Hematopoietic multipotent progenitor cell treated with erythropoietin and hydrocortisone succinate and interleukin-3 and kit ligand, for 6 days (in vitro differentiated cells): ENCODE measurements around the gene DNAJC13.
A peak's percentile ranks its signal among the peaks of the same experiment; 100 is the strongest.
"Not testable (repeated sequence)": the region's sequence is repeated elsewhere in the genome, so short reads cannot be mapped to it uniquely, and the experiment has no call there.

ENCODE experiments used
- DNase-seq: peaks from one replicate; pipeline ENCODE4 v3.0.0-alpha.2; 2015

Gene DNAJC13

GRCh38 chr3:132416807-132417694, at the start of gene DNAJC13:
Gene DNAJC13 (plus strand): TSS chr3:132417502. CDS start chr3:132434551, 17,049 bp downstream.
- DNase-seq = peak; percentile 98

GRCh38 chr3:132368515-132368914, 48.8 kb upstream of the DNAJC13 start:
- DNase-seq = no peak

GRCh38 chr3:132368962-132369361, 48.3 kb upstream of the DNAJC13 start:
- no peak for DNase-seq

DNA sequence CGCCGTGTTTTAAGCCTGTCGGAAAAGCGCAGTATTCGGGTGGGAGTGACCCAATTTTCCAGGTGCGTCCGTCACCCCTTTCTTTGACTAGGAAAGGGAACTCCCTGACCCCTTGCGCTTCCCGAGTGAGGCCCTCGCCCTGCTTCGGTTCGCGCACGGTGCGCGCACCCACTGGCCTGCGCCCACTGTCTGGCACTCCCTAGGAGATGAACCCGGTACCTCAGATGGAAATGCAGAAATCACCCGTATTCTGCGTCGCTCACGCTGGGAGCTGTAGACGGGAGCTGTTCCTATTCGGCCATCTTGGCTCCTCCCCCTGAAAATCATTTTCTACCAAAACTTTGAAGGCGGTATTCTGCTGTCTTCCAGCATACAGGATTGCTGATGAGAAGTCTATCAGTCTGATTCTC, 40.4 kb upstream of the DNAJC13 start:
- DNase-seq = not testable (repeated sequence)

DNA sequence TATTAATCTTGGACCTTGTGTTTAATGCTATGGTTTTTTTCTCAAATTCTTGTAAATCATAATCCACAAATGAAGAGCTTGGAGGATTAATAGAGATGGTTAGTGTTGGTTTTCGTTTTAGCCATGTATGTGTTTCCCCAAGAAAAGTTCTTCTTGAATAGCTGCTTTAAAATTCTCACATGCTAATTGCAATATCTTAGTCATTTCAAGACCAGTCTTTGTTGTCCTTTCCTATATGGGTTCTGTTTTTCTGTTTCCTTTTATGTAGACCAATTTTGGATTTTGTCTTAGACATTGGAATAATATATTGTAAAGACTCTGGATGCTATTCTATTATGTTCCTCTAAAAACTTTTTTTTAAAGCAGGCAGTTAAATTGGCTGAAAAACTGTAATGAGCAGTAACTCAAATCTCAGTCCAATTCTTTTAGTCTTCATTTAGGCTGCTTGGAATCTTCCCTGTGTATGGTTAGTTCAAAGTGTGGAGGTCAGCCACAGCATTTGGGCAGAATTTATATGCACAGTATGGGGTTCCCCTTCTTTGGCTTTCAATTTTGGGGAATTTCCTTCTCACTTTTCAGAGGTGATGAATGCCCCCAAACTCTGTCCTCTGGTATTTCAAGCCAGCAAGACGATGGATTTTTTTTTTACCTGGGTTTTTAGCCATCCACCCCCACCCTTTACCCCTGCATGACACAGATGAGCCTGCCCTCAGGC, 39.1 kb upstream of the DNAJC13 start:
- no peak for DNase-seq

DNA sequence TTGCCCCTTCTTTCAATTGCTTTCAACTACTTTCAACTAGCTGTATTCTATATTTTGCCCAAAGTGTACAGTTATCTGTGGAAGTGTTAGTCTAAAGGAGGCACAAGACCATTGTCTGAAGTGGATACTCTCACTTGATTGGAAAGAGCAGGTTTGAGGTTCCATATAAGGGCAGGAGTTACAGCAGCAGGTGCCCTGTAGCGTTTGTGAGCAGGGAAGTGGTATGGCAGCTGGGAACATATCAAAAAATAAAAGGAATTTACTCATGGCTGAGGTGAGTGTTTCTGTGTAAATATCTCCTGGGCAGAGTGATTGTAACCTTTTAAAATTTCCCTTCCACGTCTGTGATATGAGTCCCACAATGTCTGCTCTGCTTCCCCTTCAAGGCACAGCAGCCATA, 38.5 kb upstream of the DNAJC13 start:
- no peak for DNase-seq

DNA sequence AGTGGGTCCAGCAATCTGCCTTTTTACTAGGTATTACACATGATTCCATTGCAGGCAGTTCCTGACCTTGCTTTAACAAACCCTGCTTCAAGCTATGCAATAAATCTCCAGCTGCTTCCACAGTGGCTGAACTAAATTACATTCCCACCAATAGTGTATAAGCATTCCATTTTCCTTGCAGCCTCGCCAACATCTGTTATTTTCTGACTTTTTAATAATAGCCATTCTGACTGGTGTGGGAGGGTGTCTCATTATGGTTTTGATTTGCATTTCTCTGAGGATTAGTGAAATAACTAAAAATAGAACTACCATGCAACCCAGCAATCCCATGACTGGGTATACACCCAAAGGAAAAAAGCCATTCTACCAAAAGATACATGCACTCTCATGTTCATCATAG, 36.4 kb upstream of the DNAJC13 start:
- no peak for DNase-seq

DNA sequence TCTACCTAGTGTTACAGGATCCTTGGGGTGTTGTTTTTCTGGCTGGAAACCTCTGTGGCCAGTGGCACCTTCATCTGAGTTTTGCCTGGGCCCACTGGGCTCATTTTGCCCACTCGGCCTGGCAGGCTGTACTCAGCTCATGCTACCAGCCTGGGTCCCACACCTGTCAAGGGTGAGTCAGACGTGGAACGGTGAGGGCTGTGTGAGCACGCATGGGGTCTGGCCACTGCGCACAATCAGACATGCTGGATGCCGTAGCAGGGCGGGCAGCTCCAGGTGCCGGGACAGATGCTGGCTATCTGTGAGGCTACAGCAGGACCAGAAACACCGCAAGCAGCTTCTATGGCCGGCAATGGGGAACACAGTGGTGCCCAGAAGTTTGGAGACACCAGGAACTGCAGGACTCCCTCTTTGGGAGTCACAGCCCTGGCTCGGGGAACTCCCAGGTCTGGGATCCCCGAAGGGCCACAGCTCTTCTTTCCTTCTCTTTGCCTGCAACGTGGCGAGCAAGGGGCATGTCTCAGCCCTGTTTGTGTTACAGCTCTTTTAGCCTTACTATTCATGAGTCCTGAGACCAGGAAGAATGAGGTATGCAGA, 35.9 kb upstream of the DNAJC13 start:
- no peak for DNase-seq

DNA sequence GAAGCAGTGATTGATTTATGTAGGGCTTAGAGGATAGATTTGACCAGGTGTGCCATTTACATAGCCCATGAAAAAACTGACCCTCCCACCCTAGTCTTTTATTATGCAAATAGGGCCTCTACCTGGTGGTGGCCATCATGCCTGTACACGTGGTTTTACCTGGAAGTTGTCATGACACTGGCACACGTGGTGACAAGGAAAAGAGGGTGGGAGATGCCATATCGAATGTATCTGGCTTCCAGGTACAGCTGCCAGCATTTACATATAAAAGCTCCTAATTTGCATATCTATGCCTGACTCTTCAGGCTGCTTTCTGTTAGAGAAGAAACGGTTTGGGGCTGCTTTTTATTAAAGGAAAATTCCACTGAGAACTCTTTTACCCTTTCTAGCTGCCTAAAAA, 35.0 kb upstream of the DNAJC13 start:
- DNase-seq = no peak

DNA sequence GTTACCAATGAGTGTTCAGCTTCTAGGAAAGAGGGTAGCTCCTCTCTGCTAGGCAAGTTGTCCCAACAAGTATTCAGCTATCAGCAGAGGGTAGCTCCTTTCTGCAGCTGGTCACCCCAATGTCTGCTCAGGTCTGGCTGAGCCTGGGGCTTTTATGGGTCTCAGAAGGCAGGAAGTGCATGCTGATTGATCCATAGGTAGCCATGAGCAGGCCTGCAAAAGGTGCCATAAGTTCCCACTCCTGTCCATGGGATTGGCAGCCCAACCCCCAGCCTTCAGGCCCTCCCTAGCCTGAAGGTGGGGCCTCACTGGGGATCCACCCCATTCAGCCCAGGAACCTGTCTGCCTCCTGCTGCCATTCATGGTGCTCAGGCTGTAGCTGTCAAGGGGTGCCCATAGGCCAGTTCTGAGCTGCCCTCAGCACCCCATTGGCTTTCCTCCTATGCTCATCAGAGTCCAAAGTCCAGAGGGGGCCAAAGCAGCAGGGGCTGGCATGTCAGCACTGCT, 34.6 kb upstream of the DNAJC13 start:
- DNase-seq = no peak

DNA sequence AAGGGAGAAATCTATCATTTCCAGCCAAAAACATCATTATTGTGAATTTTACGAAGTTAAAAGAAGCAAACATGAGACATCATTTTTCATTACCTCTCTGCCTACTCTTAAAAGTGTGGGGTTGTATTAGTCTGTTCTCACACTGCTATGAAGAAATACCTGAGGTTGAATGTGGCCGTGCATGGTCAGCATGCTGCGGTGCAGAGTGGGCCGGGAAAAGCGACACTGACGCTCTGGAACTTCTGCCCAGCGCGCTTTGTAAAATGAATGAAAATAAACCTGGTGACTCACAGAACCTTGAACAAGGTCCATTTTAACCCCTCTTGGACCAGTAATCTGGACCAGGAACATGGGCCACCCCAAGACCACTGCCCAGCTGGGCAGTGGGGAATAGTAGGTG, 31.0 kb upstream of the DNAJC13 start:
- no peak for DNase-seq

DNA sequence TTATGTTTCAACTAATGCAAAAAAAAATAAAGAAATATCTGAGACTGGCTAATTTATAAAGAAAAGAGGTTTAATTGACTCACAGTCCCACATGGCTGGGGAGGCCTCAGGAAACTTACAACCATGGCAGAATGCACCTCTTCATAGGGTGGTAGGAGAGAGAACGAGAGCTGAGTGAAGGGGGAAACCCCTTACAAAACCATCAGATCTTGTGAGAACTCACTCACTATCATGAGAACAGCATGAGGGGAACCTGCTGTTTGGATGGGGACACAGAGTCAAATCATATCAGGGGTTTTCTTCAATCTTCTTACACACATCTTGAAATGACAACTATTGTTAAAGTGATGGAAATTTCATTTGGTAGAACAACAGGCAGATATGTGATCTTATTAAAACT, 24.6 kb upstream of the DNAJC13 start:
- not testable (repeated sequence) for DNase-seq

GRCh38 chr3:132394320-132394719, 23.0 kb upstream of the DNAJC13 start:
- no peak for DNase-seq

- DNase-seq = no peak
These were observed 22.2 kb upstream of the DNAJC13 start for GRCh38 chr3:132395126-132395525.

DNA sequence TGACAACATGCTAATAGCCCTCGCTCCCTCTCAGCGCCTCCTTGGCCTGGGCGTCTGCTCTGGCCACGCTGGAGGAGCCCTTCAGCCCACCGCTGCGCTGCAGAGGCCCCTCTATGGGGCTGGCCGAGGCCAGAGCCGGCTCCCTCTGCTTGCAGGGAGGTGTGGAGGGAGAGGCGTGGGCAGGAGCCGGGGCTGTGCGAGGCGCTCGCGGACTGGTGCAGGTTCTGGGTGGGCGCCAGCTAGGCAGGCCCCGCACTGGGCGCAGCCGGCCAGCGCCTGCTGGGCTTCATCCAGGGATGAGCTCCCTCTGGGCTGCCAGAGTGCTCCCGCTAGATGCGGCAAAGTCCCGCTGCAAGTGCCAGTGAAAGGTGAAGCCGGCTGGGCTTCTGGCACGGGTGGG, 21.0 kb upstream of the DNAJC13 start:
- DNase-seq = no peak

GRCh38 chr3:132396776-132397175, 20.5 kb upstream of the DNAJC13 start:
- not testable (repeated sequence) for DNase-seq

GRCh38 chr3:132399054-132399929, 18.0 kb upstream of the DNAJC13 start:
- peak; percentile 77 for DNase-seq

GRCh38 chr3:132401255-132401654, 16.0 kb upstream of the DNAJC13 start:
- DNase-seq = no peak

DNA sequence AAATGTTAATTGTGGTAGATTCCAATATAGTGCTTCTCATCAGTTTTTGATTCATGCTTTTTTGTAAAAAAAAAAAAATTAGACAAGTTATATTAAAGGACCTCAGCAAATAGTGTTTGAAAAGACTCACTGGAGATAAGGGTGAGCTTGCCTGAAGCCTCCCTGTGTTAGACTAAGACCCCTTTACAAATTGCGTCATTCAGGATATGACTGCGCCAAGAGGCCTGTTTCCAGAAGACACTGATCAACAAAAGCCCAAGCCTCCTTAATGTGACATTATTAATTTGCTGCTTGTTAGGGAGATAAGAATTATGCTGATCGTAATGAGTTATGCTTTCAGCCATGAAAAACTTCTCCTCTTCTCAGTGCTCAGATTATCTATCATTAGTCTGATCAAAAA, 13.0 kb upstream of the DNAJC13 start:
- DNase-seq = peak; percentile 11

- no peak for DNase-seq
These were observed 12.1 kb upstream of the DNAJC13 start for GRCh38 chr3:132405188-132405587.

DNA sequence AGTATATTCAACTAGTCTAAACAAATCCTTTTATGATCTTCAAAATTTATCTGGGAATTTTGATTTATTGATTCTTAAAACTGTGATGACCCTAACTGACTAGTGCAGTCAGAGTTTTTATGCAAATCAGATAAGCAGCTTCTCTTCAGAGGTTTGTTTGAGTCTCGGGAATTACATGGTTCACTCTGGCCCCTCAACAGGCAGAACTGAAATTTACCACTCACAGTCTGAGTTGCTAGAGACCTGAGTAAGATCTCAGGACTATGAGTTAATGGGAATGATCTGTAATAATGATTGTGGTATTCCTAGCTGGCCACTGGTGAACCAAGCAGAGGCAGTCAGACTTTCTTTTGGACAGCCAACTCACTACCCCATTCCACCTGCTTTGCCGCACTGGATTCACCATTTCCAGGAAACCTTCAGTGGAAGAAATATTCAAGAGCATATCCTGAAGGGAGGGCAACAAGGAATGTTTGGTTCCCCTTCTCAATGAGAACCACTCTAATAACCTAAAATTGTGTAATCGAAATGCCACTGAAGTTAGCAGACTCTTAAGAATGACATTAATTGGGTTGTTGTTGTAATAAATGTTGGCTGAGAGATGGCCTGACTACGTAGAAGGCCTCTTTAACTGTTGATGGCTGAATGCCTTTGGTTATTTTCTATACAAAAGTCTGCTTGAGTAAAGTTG, 11.5 kb upstream of the DNAJC13 start:
- DNase-seq = no peak

DNA sequence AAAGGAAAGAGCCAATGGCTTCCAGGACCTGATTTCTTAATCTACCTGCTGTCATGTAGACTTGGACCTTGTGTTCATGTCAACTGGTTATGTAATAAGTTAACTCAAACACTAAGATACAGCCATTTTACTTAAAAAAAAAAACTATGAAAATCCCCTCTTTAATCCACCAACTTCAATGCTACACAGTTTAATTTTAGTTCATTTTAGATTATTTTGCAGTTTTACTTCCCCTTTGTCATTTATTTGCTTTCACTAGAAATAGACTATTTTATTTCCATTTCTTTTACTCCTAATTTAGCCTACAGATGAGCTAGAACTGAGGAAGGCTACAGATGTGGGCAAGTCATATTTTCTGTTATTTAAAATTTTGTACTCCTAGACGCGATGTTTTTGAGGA, 10.7 kb upstream of the DNAJC13 start:
- DNase-seq = no peak
